ENCODE results near the gene ELP1. TPM values are rescaled to one million over a fixed set of nuclear protein-coding genes. Genes with fewer than 3 reads are reported as not detected.
"Not testable (repeated sequence)": the region's sequence is repeated elsewhere in the genome, so short reads cannot be mapped to it uniquely, and the experiment has no call there.

The ELP1 gene
- total RNA-seq, 1 donor from 2014 or later: 46.6 TPM

DNA sequence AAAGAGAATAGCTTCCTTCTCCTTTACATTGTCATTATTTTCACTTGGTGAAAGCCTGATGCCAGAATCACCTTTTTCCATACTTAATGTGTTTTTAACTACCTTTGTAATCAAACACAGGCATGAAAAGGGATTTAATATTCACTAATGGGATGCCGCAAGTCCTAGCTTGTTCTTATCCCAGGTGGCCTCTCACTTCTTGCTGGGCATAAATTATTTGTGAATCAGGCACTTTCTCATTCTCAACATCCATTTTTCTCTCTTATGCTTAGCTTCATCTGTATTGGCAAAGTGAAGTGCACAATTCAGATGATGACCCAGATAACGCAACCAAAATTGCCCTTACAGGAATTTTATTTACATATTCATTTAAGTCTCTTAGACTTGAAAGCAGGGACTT, 89.1 kb downstream of the ELP1 start:
- no peak overlapping the region for H3K27ac Mint-ChIP-seq
- no peak for TF ChIP-seq CTCF (IDR thresholded peaks at IDR 0.05; ENCODE audit: unreplicated experiment)
- H3K27me3 Mint-ChIP-seq: peaks cover 8% of the 10 kb centered on the region
- DNase-seq (ENCODE audit: low spot score, unreplicated experiment): no peak
- H3K36me3 Mint-ChIP-seq (ENCODE audit: insufficient read depth): no peaks in the 10 kb centered on the region
- no peak overlapping the region for H3K4me3 Mint-ChIP-seq (ENCODE audit: low read depth)
- peaks cover 2% of the 10 kb centered on the region for H3K4me1 Mint-ChIP-seq (ENCODE audit: low read depth)
- H3K9me3 Mint-ChIP-seq (ENCODE audit: low read depth): no peaks in the 10 kb centered on the region

DNA sequence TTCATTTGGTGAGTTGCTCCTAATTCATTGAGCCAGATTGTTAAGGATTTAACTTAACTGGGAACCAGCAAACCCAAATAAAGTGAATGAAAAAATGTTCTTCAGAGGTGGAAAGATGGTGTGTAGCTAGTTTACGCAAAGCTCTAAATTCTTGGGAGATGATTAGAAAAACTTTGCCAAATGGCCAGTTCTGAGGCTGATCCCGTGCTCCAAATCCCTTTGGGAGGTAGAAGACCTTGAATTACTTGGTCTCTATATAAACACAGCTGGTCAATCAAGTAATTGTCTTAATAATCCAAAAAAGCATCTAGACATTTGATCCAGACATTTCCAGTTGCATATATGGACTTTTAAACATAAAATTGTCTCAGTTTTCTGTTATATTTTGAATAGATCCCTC, 89.5 kb downstream of the ELP1 start:
- H3K4me3 Mint-ChIP-seq (ENCODE audit: low read depth): no peak overlapping the region
- peaks cover 8% of the 10 kb centered on the region for H3K27me3 Mint-ChIP-seq
- H3K4me1 Mint-ChIP-seq (ENCODE audit: low read depth): peaks cover 2% of the 10 kb centered on the region
- no peaks in the 10 kb centered on the region for H3K36me3 Mint-ChIP-seq (ENCODE audit: insufficient read depth)
- H3K9me3 Mint-ChIP-seq (ENCODE audit: low read depth): no peaks in the 10 kb centered on the region
- DNase-seq (ENCODE audit: low spot score, unreplicated experiment): no peak
- H3K27ac Mint-ChIP-seq: no peak overlapping the region
- TF ChIP-seq CTCF (IDR thresholded peaks at IDR 0.05; ENCODE audit: unreplicated experiment): no peak

GRCh38 chr9:108842610-108843295, 91.2 kb downstream of the ELP1 start:
- no peak for DNase-seq (ENCODE audit: low spot score, unreplicated experiment)
- Mint-ChIP-seq H3K4me3 (ENCODE audit: low read depth) (no peak overlapping the region), H3K36me3 (ENCODE audit: insufficient read depth) (no peaks in the 10 kb centered on the region)

DNA sequence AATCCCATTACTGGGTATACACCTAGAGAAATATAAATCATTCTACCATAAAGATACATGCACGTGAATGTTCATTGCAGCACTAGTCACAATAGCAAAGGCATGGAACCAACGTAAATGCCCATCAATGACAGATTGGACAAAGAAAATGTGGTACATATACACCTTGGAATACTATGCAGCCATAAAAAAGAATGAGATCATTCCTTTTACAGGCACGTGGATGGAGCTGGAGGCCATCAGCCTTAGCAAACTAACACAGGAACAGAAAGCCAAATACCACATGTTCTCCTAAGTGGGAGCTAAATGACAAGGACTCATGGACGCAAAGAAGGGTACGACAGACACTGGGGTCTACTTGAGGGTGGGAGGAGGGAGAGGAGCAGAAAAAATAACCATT, 94.4 kb downstream of the ELP1 start:
- not testable (repeated sequence) for H3K27me3 Mint-ChIP-seq; H3K36me3 Mint-ChIP-seq (ENCODE audit: insufficient read depth); H3K9me3 Mint-ChIP-seq (ENCODE audit: low read depth); H3K4me1 Mint-ChIP-seq (ENCODE audit: low read depth); DNase-seq (ENCODE audit: low spot score, unreplicated experiment); H3K4me3 Mint-ChIP-seq (ENCODE audit: low read depth); H3K27ac Mint-ChIP-seq

More at GRCh38 chr9:108842610-108843295, 91.2 kb downstream of the ELP1 start:
- H3K27ac Mint-ChIP-seq: no peak overlapping the region
- peaks cover 8% of the 10 kb centered on the region for H3K27me3 Mint-ChIP-seq
- H3K9me3 Mint-ChIP-seq (ENCODE audit: low read depth): no peaks in the 10 kb centered on the region
- H3K4me1 Mint-ChIP-seq (ENCODE audit: low read depth): no peaks in the 10 kb centered on the region
- no peak for TF ChIP-seq CTCF (IDR thresholded peaks at IDR 0.05; ENCODE audit: unreplicated experiment)

DNA sequence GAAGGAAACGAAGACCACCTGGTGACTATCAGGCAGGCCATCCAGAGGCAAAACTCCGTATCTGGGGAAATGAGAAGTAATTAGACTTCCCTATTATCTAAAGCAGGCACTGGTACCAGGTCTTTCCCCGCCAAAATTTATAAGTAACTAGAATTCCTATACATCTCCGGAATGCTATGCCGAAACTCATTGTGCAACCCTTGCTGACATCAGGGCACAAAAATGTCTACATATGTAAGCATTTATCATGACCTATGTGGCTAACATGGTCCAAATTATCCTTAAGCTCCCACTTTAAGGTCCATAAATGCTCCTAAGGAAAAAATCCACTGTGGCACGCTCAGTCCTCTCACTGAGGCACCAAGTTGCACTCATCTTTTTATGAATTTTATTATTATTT, 95.9 kb downstream of the ELP1 start:
- Mint-ChIP-seq H3K4me1 (ENCODE audit: low read depth) (no peaks in the 10 kb centered on the region), H3K27me3 (peaks cover 10% of the 10 kb centered on the region), H3K4me3 (ENCODE audit: low read depth) (no peak overlapping the region), H3K36me3 (ENCODE audit: insufficient read depth) (no peaks in the 10 kb centered on the region), H3K9me3 (ENCODE audit: low read depth) (no peaks in the 10 kb centered on the region), H3K27ac (no peak overlapping the region)
- no peak for DNase-seq (ENCODE audit: low spot score, unreplicated experiment)
- TF ChIP-seq CTCF (IDR thresholded peaks at IDR 0.05; ENCODE audit: unreplicated experiment): no peak

- no peaks in the 10 kb centered on the region for H3K9me3 Mint-ChIP-seq (ENCODE audit: low read depth)
- peaks cover 9% of the 10 kb centered on the region for H3K27me3 Mint-ChIP-seq
- no peak for TF ChIP-seq CTCF (IDR thresholded peaks at IDR 0.05; ENCODE audit: unreplicated experiment)
- no peaks in the 10 kb centered on the region for H3K4me1 Mint-ChIP-seq (ENCODE audit: low read depth)
- H3K36me3 Mint-ChIP-seq (ENCODE audit: insufficient read depth): no peaks in the 10 kb centered on the region
- H3K4me3 Mint-ChIP-seq (ENCODE audit: low read depth): no peak overlapping the region
- no peak for DNase-seq (ENCODE audit: low spot score, unreplicated experiment)
- H3K27ac Mint-ChIP-seq: no peak overlapping the region
Observed at GRCh38 chr9:108837530-108837929, 96.4 kb downstream of the ELP1 start.

Measured in progenitor cell of endocrine pancreas (in vitro differentiated cells).